HG02623 (cell line): ENCODE measurements around the gene KSR1.
A peak's percentile ranks its signal among the peaks of the same experiment; 100 is the strongest.
"Not testable (repeated sequence)": the region's sequence is repeated elsewhere in the genome, so short reads cannot be mapped to it uniquely, and the experiment has no call there.

ENCODE experiments used
- ATAC-seq: cut with Tn5 transposase; IDR thresholded peaks from one replicate; pipeline ENCODE4 v1.9.1; 2021; ENCODE audit warnings: moderate library complexity; ENCODE audit not compliant: unreplicated experiment

The KSR1 gene

DNA sequence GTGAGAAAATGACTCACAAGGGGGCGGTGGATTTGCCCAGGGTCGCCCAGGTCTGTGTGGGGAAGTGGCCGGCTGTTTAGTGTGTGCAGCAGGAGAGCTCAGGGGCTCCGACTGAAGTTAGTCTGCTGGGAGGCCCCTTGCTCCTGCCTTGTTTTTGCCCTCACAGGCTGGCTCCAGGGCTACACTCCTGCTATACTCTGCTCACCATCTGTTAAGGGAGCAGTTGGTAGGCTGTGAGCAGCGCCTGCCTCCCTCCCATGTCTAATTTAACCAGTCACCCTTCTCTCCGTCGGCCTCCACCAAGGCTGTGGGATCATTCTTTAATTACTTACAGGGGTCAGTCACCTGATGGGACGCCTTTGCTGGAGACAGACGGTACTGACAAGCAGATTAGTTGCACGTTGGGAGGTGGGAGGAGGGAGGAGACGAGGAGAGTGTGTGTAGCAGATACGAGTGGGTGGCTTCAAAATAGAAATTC, 35.5 kb downstream of the KSR1 start:
- no peak for ATAC-seq

DNA sequence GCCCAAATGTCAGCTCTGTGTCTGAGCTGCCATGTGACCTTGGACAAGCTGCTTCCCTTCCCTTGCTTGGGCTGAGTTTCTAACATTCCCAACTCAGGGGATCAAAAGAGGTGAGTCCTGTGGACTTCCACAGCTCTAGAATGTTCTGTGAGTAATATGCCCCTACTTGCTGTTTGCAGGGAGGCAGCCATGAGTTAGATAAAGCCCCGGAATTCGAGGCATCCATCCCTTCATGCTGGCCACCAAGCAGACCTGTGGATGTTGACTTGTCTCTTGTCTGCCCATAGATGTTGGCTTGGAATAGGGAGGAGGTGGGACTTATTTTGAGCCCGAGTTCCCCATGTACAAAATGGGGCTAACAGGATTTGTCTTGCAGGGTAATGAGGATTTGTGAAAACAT, 36.2 kb downstream of the KSR1 start:
- ATAC-seq: no peak

DNA sequence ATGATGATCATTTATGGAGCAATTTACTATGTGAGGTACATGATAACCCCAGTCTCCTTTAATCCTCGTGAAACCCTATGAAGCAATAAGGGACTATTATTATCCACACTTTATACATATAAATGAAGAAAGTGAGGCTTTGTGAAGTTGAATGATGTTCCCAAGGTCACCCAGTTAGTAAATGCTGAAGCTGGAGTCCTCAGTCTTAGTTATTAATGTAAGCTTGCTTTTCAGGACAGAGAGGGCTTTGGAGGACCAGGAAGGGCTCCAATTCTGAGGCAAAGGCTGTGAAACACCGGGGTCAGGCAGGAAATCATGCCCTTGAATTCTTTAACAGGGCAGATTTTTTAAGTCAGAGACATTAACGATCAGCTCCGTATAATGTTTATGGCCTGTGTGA, 36.8 kb downstream of the KSR1 start:
- no peak for ATAC-seq

DNA sequence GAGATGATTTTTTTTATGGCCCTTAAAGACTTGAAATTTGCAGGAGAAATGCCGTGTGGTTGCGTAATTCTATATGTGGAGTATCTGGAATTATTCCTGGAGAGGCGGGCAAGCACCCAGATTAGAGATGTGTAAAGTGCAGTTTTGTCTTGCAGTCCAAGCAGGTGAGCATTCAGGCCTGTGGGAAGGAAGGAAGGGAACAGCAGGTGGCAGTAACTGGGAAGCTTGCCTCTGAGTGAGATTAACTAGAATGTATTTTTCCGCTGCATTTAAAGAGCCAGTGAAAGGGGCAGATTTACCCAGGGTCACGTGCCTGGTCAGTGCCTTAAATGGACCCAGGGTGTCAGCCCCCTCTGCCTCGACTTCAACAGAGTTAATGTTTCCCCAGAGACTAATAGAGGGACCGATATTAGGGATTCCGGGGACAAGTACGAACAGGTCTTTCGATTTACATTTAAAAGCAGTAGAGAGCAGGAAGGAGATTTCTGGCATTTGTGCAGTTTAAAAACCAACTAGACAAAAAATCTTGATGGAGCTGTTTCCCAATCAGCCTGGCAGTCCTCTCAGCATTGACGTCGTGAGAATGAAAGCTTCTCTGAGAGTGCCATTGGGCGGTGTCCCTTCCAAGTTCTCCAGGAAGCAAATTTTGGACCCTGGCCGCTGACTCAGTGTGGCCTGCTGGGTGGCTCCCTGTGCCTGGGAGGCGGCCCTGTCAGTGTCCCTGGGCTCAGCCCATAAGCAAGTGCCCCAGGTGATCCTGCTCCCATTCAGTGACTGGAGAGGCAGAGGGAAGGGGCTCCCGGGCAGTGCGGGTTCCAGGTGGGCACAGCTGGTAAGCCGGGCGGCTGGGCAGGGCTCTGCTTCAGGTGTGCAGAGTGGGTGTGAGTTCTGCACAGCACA, 38.2 kb downstream of the KSR1 start:
- no peak for ATAC-seq

DNA sequence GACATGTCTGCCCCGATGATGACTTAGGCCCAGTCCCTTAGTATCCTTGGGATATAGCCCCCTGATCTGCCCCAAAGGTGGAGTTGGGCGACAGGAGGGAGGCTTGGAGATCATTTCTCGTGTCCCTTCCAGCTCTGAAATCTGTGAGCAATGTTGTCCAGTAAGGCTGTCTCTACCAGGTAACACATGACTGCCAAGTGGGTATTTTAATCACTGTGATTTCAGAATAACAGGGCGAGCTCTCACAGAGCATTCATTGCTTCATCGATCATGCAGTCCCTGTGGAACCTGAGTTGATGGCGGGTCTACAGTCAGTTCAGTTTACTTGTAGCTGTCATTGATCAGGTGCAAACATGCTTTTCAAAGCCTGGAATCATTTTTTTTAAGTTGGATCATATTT, 39.2 kb downstream of the KSR1 start:
- no peak for ATAC-seq

DNA sequence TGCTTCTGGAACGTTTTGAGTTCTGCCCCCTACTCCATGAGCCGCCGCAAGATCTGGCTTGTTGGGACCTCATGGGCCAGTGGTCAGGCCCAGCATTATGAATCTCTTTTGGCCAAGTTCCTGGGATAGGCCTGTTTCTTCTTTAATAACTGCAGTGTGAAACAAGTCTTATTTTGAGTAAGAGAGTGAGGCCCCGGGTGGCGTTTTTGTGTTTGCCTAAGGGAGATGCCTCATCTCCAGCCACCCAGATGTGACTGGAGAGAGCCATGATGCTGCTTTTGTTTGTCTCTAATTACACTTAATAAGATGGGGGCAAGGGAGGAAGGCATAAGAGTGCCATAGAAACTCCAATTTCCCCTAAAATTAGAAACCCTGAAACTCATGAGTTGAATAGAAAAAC, 39.8 kb downstream of the KSR1 start:
- no peak for ATAC-seq

DNA sequence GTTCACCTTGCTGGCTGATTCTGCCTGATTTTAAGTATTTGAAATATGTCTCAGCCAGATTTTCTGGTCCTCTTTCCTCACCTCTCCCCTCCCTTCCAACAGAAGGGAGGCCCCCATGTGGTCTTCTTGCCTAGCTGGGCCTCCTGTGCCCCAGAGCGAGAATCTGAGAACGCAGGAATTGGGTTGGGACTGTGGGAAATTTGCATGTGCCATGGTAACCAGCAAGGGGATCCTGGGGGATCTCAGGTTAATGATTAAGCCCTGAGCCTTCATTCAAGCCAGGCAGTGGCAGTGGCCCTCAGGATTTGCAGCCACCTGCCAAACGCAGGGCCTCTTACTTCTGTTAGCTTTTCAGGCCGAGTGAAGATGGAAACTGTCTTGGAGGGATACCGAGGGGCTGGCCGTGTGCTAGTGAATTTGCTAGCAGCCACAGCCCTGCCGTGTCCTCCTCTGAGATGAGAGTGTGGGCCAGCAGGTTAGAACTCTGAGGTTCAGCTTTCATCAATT, 40.2 kb downstream of the KSR1 start:
- no peak for ATAC-seq

DNA sequence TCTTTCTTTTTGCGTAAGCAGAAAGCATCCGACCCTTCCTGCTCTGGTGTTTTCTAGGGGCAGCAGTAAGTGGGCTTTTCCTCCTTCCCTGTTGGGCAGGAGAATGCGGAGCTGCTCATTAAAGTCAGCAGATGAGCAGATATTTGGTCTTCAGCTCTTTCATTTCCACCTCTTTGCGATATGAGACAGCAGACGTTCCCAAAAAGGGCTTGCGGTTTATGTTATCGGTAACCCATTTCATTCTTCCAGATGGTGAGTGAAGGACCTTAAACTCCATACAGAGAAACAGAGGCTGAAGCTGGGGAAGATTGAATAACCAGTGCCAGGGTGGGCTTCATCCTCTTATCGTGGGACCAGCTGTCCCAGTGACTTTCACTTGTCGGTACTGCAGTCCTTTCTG, 40.7 kb downstream of the KSR1 start:
- no peak for ATAC-seq

DNA sequence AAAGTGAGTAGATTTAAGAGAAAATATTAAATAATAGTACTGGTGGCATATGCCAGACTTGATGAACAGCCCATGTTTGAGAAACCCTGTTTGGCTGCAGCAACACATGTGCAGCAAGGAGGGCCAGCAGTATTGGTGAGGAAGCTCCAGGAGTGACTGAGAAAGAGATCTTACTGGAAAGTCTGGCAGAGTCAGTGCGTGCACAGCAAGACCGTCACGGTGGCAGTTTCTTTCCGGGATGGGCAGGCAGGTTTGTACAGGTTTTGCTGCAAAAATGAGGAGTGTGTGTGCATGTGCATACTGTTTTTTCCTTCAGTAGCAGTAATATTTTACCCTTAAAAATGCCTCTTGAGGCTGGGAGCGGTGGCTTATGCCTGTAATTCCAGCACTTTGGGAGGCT, 41.4 kb downstream of the KSR1 start:
- ATAC-seq: no peak

DNA sequence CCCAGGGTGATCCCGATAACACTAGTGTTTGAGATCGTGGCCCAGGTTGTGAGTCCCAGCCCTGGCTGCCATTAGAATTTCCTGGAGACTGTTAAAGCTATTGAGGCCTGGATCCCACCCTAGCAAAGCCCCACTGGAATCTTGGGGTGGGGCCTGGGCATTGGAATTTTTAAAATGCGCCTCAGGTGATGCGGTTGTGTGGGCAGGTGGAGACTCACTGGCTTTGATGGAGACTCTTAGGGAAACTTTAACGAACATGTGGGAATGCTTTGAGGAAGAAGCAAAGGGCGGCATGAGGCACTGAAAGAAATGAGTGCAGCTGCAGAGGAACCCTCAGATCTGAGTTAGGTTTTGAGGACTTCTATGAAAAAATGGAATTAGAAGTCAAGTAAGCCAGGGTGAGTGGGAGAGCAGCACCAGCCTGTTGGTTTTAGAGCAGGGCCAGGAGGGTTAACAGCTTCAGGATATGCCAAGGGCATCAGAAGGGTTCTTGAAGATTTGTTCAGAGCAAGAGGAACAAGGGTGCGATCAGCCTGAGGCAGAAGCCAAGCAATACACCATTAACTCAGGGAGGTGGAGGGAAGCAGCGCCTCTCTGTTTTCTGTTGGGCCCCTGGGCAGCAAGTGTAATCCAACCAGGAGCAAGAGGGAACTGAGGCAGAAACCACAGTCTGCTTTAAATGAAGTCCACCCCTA, 42.5 kb downstream of the KSR1 start:
- no peak for ATAC-seq

DNA sequence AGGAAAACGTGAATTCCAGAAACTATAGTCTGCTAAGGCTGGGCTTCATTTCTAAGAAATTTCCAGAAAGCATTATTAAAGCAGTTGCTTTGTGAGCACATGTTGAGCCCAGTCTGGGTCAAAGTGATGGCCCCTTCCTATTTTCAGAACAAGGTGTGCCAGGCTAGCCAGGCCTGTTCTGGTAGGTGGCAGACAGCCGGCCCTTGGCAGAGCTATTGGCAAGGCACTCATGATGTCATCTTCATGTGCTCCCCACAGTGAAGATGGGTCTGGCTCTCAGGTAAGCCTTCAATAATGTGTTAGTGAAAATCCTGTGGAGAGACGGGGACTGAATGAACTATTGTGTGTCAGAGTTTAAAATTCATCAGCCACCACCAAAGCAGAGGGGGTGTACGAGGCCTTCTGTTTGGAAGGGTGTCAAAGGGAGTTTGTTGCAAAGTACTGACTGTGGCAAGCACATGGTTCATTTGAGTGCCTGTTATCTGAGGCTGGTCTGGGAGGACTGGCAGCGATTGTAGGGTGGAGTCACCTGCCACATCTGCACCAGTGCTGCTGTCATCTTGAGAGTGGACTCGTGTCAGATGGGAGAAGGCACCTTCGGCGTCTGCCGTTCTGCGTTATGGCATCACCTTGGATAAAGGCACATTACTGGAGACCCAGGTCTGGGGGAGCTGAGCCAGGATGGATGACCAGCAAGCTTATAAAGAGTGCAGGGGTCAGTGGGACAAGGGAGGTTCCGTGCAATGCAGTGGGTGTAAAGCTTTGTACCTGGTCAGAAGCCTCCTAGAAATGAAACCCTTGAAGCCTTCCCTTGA, 43.4 kb downstream of the KSR1 start:
- no peak for ATAC-seq

DNA sequence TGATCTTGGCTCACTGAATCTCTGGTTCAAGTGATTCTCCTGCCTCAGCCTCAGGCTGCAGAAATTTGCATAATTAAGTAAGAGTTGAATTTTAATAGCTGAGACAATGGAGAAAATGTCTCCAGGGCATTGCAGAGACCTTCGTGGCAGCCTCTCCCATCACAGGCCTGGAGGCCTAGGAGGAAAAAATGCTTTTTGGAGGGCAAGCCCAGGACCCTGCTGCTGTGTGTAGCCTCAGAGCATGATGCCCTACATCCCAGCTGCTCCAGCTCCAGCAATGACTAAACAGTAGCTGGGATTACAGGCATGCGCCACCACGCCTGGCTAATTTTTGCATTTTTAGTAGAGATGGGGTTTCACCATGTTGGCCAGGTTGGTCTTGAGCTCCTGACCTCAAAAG, 45.1 kb downstream of the KSR1 start:
- not testable (repeated sequence) for ATAC-seq

DNA sequence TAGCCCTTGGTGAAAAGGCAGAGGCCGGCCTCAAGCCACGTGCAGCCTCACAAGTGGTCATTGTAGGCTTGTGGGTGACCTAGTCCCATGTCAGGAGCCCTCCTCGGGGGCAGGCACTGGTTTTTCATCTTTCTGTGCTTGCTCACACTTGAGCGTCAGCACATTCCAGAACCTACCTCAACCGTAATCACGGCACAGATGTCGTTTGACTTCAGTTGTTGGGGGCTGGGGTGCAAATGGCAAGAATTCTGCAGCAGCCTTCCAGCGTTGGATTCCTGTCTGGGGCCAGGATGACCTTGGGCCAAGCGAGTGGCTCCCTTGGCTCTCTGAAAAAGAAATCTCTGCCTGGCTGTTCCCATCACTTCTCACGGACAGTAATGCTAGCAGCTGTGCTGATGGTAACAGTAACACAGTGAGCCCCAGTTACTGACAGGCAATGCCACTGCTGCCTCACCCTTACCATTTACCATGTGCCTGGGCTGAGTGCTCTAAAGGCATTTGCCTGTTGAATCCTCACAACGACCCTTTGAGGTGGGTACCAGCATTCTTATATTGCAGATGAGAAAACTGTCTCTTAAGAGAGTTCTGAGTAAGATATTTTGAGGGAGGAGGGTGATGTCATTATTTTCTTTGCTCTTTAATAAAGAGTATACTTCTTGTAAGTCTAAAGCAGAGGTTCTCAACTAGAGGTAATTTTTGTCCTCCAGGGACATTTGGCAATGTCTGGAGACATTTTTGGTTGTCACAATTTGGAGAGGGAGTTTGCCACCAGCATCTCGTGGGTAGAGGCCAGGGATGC, 46.5 kb downstream of the KSR1 start:
- ATAC-seq: no peak

DNA sequence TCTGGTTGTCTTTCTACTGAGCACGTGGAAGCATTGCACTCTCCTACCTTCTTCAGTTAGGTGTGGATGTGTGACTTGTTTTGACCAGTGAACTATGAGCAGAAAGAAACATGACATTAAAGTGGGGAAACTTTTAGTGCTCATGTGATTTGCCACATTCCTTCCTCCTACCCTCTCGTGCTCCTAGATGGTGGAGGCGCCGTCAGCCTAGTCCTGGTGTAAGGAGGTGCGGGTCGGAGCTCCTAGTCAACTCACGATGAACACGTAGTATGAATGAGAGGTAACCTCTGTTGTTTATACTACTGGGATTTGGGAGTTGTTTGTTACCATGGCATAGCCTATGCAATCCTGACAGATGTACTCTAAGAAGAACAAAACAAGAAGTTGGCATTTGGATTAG, 47.4 kb downstream of the KSR1 start:
- ATAC-seq: no peak

DNA sequence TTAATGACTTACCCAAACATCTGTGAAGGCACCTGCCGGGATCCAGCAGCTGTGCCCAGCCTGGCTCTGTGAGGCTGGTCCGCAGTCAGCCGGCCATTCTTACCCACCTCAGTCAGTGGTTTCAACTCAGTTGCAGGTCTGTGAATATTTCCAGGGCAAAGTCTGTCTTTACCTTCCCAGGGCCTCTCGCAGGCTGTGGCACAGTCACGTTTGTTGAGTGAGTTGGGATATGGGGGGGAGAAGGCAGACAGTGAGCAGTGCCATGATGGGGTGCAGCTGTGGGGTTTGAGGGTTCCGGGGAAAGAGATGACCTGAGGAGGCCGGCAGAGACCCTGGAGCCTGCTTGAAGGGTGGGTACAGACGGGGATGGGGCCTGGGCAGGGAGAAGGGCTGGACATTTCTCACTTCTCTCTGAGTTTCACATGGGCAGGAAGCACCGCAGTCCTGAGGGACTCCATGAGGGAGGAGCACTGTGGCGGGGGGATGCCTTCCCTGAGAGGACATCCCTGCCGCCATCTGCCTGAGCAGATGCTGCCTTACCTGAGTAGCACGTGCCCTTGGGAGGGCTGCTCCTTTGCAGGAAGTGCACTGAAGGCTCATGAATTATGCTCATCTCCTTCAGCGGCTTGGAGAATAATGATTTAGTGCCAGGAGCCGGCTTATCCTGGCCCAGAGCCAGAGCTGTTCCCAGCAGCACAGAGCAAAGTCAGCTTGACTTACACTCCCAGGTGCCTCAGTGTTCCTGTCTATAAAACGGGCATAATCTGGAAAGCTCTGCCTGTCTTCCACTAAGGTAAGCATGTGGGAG, 48.1 kb downstream of the KSR1 start:
- no peak for ATAC-seq

DNA sequence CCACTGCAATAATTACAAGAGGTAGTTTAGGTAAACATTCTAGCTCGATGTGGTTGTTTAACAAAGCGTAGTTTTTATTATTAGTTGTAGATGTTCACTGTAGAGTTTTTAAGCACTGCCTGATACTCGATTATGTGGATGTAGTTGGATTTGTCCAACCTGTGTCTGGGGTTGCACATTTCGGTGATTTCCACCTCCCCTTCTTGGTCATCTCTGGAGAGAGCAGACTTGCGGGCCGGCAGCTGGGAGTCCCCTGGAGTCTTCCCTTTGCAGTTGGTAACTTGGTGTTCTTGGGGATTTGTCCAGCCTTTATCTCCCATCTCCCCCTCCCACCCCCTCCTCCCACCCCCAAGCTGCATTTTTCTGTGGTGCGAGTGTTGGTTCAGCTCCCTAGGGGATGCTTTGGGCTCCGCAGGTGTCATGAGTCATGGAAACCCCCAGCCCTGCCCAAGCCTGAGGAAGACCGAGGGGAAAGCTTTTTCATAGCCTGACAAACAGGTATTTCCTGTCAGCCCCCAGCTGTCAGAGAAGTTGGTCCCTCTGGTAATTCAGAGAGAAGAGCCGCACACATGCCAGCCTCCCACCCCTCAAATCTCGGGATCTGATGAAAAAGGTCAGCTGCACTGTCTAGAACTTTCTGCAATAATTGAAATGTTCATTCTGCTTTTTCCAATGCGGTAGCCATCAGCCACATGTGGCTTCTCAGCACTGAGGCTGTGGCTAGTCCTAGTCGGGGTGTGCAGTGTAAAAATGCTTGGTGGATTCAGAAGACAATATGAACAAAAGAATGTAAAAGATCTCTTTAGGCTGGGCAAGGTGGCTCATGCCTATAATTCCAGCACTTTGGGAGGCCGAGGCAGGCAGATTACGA, 50.3 kb downstream of the KSR1 start:
- ATAC-seq: peak; percentile 59

DNA sequence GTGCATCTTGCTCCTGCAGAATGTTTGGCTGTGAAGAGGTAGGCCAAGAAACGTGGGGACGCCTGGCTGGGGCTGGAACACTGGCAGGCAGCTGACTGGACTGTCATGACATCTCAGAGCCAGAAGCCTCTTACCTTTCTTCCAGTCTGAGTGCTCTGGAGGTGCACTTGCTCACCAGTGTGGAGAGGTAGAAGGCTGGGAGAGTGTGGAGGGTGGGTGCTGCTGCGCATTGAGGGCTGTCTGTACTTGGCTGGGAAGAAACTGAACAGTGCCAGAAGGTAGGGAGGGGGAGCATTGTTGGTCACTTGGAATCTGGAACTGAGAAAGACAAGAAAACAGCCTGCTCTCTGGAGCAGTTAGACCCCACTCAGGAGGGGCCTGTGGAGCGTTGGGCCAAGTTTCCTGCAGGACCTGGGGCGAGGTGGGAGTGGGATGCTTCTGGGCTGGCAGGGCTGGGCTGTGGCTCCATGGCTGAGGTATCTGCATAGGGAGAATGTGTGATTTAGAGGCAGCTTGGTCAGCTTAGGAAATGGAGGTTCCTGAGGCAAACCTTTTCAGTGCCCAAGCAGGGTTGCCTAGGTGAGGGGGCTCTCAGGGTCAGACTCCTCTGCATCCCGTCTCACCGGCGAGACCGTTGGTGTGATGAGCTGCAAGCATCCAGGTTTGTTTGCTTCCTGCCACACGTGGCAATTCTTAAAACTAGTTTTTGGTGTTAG, 55.1 kb downstream of the KSR1 start:
- no peak for ATAC-seq

DNA sequence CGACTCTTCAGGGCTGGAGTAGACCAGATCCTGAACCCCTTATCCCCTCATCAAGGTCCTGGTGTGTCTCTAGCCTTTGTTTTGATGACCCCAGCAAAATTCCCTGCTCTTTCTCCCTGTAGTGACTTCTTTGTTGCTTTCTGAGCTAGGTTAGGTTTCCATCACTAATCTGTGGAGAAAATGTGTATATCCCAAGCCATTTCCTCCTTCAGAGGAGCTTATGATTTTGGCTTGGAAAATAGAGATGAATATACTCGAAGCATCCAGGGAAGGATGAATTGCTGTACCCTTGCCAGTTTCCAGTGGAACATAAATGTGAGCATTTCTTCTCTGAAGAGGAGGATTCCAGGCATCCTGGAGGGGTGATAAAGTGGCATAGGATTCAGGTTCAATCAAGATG, 55.8 kb downstream of the KSR1 start:
- no peak for ATAC-seq
